AG20443 (cell line): ENCODE results near the gene SHC3.
A peak's percentile ranks its signal among the peaks of the same experiment; 100 is the strongest.

Experiments
- DNase-seq: peaks from one replicate; pipeline ENCODE4 v3.0.0; 2012; ENCODE audit warnings: low spot score, mixed read lengths

SHC3 gene

DNA sequence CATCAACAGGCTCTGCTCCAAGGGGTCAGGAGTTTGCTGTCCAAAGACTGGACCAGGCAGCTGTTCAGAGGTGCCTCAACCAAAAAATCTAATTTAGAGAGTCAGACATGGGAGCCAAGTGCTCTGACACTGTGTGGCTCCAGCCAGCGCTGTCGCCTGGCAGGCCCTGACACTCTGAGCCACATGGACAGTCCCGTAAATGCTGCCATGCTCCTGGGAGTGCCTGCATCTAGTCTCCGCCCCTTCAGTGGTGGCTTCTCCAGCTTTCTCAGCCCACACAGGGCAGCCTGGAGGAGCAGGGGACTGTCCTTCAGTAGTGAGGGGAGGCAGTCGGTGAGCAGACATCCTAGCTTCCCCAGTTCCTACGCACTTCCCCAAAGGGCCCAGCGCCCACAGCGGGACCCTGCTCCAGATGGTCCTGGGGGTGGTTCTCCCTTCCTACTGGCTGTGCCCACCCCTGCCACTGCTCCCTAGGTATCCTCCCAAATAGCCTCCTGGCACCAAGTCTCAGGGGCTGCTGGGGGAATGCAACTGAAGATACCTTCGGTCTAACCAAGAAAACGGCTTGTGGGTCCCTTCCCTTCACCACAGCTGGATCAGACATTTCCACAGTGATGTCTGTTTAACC lies 72.3 kb downstream of the SHC3 start:
- DNase-seq, result no peak

DNA sequence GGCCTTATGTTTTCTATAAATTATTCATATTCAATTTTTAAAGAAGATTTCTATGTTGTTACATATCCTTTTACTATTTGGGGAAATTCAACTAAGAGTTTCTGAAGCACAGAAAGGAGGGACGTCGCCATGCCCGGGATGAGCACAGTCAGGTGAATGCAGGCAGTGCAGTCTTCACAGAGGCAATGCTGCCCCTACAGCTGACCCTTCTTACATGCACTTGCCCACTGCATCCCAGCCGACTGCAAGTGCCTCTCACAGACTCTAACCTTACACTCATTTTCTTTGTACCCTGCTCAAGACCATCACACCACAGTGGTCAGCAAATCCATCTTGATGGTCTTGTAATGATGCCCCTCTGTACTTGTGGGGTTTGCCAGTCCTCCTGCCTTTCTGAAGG lies 73.8 kb downstream of the SHC3 start:
- no peak for DNase-seq

DNA sequence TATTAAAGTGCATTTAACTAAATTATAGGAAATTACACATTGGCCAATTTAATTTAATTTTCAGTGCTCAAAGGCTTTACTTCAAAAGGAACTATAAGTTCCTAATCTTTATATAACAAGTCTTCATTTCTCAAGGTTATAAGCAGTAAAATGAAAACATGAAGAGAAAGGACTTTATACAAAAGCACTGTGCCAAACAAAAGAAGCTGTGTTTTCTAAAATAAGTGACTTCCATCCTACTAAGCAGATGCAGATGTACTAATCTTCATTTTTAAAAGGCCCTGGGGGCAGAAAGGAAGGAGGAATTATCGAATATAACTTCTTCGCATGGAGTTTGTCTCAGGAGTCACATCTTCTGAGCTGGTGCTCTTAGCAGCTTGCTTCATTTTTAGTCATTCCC lies 81.4 kb downstream of the SHC3 start:
- no peak for DNase-seq

DNA sequence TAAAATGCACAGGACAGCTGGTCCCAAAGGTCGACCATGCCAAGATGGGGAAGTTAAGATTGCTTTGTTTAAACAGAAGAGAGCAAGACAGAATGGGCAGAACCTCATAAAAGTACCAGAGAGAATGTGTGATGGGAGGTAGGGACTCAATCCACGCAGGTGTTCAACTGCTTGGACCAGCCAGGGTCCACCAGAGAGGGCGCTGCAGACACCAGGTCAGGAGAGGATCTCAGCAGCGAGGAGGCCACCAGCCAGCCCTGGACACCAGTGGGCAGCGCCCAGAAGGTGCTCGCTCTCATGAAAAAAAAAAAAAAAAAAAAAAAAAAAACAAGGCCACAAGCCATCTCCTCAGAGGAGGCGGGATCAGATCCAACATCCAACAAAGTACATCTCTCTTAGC lies 81.8 kb downstream of the SHC3 start:
- DNase-seq, result no peak

DNA sequence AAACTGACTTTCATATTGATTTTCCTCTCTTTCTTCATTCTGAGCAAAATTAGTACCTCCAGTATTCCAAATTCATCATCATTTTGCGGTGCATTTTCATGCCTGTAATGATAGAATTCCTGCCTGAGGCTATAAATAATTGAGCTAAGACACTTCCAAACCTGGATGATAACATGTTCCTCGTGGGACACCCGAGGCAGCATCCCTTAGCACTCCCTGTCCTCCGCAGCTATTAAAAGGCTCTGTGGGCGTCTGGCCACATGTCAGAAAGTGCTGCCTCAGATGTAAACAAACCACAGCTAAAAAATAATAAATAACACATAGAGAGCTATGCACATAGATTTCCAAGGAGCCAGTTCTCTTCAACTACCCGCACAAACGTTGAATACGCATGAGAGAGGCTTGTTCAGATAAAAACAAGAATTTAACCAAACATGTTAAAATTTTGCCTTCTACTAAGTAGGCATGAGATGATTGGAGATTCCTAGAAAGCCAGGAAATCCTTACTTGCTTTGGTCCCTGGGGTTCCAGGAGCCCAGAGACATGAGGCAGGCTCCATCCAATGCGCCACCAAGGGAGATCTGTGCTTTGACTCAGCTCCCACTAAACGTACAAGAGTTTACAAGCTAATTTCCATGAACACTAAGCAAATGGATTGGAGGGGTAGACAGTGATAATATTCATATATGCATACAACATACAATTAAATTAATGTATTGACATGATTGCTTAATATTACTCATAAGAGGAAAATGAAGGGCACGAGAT lies 82.7 kb downstream of the SHC3 start:
- DNase-seq, result no peak

GRCh38 chr9:89093201-89093975 lies 85.2 kb downstream of the SHC3 start:
- no peak for DNase-seq

DNA sequence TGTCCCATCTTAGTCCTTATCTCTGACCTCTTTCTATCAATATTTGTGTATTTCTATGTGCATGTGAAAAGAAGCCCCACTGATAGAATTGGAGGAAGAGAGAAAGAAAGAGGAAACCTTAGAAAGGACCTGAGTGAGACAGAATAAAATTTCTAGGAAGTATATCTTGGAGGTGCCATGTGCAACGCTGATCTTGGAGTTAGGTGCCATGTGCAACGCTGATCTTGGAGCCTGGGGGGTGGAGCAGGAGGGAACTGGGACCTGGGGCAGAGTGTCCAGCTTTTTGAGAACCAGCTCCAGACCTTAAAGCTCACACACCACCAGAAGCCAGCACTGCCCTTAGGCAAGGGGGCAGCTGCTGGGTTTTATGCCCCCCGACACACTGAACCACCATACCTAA lies 89.4 kb downstream of the SHC3 start:
- DNase-seq, result no peak

- DNase-seq, result no peak
Measured at GRCh38 chr9:89083626-89084025, 95.0 kb downstream of the SHC3 start.

DNA sequence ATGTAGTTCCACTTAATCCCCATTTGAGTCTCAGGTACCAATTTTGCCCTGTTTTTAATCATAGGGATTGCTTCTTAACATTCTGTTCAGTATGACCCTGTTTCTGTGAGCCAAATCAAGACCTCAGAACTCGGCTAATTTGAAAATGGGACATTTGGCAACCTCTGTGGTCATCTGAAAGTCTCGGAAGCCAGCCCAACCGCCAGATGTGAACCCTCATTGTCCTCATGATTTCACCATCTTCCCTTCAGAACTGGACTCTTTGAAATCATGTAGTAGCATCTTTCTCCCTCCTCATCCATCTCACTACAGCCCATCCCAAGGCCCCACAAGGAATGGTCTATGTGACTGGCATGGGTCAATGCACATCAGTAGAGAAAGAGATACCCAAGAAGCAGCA lies 98.4 kb downstream of the SHC3 start:
- DNase-seq, result peak; percentile 42

DNA sequence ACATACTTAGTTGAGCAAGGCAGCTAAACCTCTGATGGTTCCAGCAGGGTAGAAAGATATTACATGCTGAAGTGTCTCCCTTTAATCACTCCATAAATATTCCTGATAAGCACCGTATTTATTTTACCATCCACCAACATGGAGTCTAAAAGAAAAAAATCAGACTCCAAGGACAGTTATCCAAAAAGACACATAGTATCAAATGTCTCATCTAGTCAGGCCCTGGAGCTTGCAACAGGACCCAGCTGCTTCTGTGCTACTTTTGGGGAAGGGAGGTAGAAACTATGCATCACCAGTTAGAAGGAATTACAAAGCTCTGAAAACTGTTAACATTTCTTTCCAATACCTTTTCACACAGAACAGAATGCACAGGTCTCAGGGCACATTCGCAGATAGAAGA lies 99.2 kb downstream of the SHC3 start:
- DNase-seq, result no peak

DNA sequence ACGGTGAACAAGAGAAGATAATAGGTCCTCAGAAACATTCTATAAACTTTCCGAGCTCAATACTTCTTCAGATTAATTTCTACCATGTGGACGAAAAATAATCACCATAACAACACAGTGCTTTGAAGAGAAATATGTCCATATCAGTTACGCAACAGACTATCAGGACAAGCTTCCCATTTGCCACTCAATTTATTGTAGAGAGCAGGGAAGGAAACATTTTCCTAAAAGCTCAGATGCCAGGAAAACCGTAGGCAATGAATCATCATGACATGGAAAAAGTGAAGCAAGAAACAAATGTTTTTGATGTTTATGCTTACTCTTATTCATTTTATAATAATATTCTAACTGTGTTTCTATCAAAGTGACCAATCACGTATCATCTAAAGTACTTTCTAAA lies 99.8 kb downstream of the SHC3 start:
- peak; percentile 31 for DNase-seq

DNA sequence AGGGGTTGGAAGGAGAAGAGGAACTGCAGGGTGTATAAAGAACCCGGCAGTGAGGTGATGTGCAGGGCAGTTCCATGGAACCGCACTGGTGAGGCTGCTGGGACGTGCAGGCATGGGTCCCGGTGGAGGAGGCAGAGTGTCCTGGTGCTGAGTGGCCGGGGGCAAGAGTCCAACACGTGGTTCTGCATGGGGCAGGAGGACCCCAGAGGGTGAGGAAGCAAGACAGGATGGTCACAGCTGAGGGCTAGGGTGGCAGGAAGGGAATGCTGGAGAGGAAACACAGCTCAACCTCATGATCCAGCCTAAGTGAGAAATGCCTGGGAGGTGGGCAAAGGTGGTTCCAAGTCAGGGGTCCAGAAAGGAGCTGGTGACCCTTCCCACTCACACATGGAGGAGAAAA lies 100.2 kb downstream of the SHC3 start:
- no peak for DNase-seq

GRCh38 chr9:89077519-89077918 lies 101.1 kb downstream of the SHC3 start:
- DNase-seq, result no peak

GRCh38 chr9:89073397-89073796 lies 105.2 kb downstream of the SHC3 start:
- DNase-seq, result no peak

DNA sequence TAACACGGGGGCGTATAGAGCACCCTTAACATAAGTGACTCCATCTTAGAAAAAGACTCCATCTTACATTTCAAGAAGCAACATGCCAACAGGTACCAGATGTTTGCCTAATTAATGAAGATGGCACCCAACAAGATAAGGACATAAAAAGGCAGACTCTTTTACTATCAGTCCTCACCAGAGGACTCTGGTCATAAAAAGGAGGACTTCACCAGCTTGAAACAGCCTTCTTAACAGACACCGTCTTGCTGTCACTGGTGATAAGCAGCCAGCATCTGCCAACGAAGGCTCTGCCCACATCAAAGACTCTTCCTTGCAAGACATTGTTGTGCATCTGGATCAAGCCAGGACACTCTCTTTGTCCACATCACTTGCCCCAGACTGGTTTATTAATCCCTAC lies 107.0 kb downstream of the SHC3 start:
- DNase-seq, result no peak

GRCh38 chr9:89066835-89067234 lies 111.8 kb downstream of the SHC3 start:
- no peak for DNase-seq

GRCh38 chr9:89065921-89066320 lies 112.7 kb downstream of the SHC3 start:
- no peak for DNase-seq

- no peak for DNase-seq
Measured at GRCh38 chr9:89060790-89061189, 117.8 kb downstream of the SHC3 start.

DNA sequence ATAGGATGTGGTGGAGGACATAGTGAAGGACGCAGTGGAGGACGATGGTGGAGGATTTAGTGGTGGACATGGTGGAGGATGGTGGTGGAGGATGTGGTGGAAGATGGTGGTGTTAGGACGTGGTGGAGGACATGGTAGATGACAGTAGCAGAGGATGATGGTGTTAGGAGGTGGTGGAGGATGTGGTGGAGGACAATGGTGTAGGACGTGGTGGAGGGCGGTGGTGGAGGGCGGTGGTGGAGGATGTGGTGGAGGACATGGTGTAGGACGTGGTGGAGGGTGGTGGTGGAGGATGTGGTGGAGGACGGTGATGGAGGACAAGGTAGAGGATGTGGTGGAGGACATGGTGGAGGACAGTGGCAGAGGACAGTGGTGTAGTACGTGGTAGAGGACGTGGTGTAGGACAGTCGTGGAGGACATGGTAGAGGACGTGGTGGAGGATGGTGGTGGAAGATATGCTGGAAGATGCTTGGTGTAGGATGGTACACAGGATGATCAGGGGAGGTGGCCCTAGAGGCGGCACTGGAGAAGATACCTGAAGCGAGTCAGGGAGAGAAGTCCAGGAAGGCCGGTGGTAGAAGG lies 118.6 kb downstream of the SHC3 start:
- no peak for DNase-seq

DNA sequence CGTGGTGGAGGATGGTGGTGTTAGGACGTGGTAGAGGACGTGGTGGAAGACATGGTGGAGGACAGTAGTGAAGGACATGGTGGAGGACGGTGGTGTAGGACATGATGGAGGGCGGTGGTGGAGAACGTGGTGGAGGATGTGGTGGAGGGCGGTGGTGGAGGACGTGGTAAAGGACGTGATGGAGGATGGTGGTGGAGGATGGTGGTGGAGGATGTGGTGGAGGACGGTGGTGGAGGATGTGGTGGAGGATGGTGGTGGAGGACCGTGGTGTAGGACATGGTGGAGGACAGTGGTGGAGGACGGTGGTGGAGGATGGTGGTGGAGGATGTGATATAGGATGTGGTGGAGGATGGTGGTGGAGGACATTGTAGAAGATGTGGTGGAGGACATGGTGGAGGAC lies 119.7 kb downstream of the SHC3 start:
- no peak for DNase-seq

DNA sequence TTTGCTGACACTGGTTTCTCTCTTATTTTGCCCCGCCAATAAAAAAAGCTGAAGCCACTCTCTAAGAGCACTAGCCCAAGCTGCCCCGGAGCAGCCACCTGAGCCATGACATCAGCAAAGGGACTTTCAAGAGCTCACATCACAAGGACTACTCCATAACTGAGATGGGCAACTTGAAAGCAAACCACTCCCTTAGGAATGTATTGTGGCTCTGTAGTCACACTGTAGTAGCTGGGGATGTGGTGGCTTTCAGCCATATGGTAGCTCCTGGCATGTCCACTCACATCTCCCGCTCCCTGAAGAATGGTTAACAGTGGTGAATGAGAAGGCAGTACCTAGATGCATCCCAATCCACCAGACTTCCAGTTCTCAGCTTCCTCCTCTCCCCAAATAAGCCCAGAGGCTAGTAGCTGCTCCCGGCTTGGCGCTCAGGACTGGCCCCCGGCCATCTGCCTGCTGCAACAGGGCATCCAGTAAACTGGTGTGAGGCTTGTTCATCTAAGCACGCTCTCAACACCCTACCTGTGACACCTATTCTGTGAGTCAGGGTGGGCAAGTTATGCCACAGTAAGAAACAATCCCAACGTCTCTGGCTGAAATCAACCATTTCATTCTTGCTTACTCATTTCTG lies 123.6 kb downstream of the SHC3 start:
- no peak for DNase-seq

GRCh38 chr9:89053301-89053700 lies 125.3 kb downstream of the SHC3 start:
- no peak for DNase-seq
